GM18505 (cell line): ENCODE results near the gene PPP4R4.

ENCODE experiments used
- ATAC-seq: cut with Tn5 transposase; IDR thresholded peaks from one replicate; pipeline ENCODE4 v1.9.1; 2021; ENCODE audit not compliant: unreplicated experiment
- POLR2A ChIP-seq: IDR thresholded peaks from 4 replicates; pipeline ENCODE4 v1.6.1; 2011; ENCODE audit warnings: borderline replicate concordance; ENCODE audit not compliant: insufficient read depth, insufficient read length; ENCODE audit errors: extremely low read depth

PPP4R4 gene

GRCh38 chr14:94321421-94322271, 147.5 kb downstream of the PPP4R4 start:
- TF ChIP-seq POLR2A, result no peak
- no peak for ATAC-seq

- no peak for TF ChIP-seq POLR2A
- no peak for ATAC-seq
Observed at GRCh38 chr14:94322648-94323570, 148.8 kb downstream of the PPP4R4 start, which contains the start of gene SERPINA6. Gene SERPINA6 (minus strand): TSS chr14:94323336. CDS start chr14:94314648, 8,688 bp downstream.

- no peak for ATAC-seq
- TF ChIP-seq POLR2A, result no peak
Observed at GRCh38 chr14:94328196-94328595, 154.1 kb downstream of the PPP4R4 start.
